GM18499 (cell line): Measurements from ENCODE around the gene LGALS1.

ENCODE experiments used
- ATAC-seq: cut with Tn5 transposase; IDR thresholded peaks from one replicate; pipeline ENCODE4 v1.9.1; 2021; ENCODE audit warnings: moderate number of reproducible peaks; ENCODE audit not compliant: insufficient read depth, unreplicated experiment

Gene LGALS1

GRCh38 chr22:37674951-37675929 is at the start of gene LGALS1:
TSS of gene LGALS1 (plus strand) at chr22:37675636. CDS start at chr22:37675703, 67 bp downstream.
- ATAC-seq = no peak

GRCh38 chr22:37625737-37626136 is 49.7 kb upstream of the LGALS1 start:
- ATAC-seq = no peak

GRCh38 chr22:37626144-37626543 is 49.3 kb upstream of the LGALS1 start:
- no peak for ATAC-seq

GRCh38 chr22:37626556-37627075 is 48.8 kb upstream of the LGALS1 start:
- no peak for ATAC-seq

GRCh38 chr22:37627121-37627520 is 48.3 kb upstream of the LGALS1 start:
- no peak for ATAC-seq

- ATAC-seq = no peak
These were observed 47.9 kb upstream of the LGALS1 start for GRCh38 chr22:37627545-37627944.

- no peak for ATAC-seq
These were observed 46.6 kb upstream of the LGALS1 start for GRCh38 chr22:37628830-37629229.

GRCh38 chr22:37629928-37630327 is 45.5 kb upstream of the LGALS1 start:
- ATAC-seq = no peak

- ATAC-seq = no peak
These were observed 44.5 kb upstream of the LGALS1 start for GRCh38 chr22:37630839-37631435.

GRCh38 chr22:37631448-37632173 is 43.8 kb upstream of the LGALS1 start:
- ATAC-seq = no peak

GRCh38 chr22:37632174-37633088 is 43.0 kb upstream of the LGALS1 start:
- no peak for ATAC-seq

GRCh38 chr22:37633089-37633624 is 42.3 kb upstream of the LGALS1 start:
- ATAC-seq = no peak

GRCh38 chr22:37633625-37634416 is 41.6 kb upstream of the LGALS1 start:
- no peak for ATAC-seq

- ATAC-seq = no peak
These were observed 41.0 kb upstream of the LGALS1 start for GRCh38 chr22:37634417-37634924.

- ATAC-seq = no peak
These were observed 40.3 kb upstream of the LGALS1 start for GRCh38 chr22:37635157-37635556.

GRCh38 chr22:37636186-37636948 is 39.1 kb upstream of the LGALS1 start:
- no peak for ATAC-seq

GRCh38 chr22:37636949-37637273 is 38.5 kb upstream of the LGALS1 start:
- ATAC-seq = no peak
